GM23338 (cell line): Measurements from ENCODE around the gene NKRF. TPM values are rescaled to one million over a fixed set of nuclear protein-coding genes. Genes with fewer than 3 reads are reported as not detected.

Experiments used
- ATAC-seq: fragments of 200-7000 bp; cut with Tn5 transposase; 3 replicates; pipeline ENCODE4 v1.9.1; 2020
- DNase-seq: peaks from one replicate; pipeline ENCODE4 v3.0.0-alpha.2; 2015; ENCODE audit warnings: low spot score
- H2AFZ ChIP-seq: fragments of 200-600 bp; sonication (generic); 2 replicates; pipeline ENCODE4 v1.8.0; 2016; ENCODE audit warnings: antibody characterized with exemption, mild to moderate bottlenecking, moderate library complexity
- H3F3A ChIP-seq: fragments of 200-600 bp; sonication (generic); replicated peaks from 2 replicates; pipeline ENCODE4 v1.8.0; 2017; ENCODE audit warnings: antibody characterized with exemption, mixed run types, low read depth
- H3K27ac ChIP-seq: fragments of 200-600 bp; sonication (generic); 2 replicates; pipeline ENCODE4 v1.6.1; 2016; ENCODE audit warnings: low read depth
- H3K27me3 ChIP-seq: fragments of 200-600 bp; sonication (generic); 2 replicates; pipeline ENCODE4 v1.8.0; 2016; ENCODE audit warnings: mild to moderate bottlenecking, mixed run types, moderate library complexity; ENCODE audit not compliant: insufficient read depth
- H3K36me3 ChIP-seq: fragments of 200-600 bp; sonication (generic); 2 replicates; pipeline ENCODE4 v1.8.0; 2016; ENCODE audit warnings: mild to moderate bottlenecking; ENCODE audit not compliant: insufficient read depth
- H3K4me1 ChIP-seq: fragments of 200-600 bp; sonication (generic); 2 replicates; pipeline ENCODE4 v1.8.0; 2016; ENCODE audit warnings: mild to moderate bottlenecking, moderate library complexity; ENCODE audit not compliant: insufficient read depth
- H3K4me2 ChIP-seq: fragments of 200-600 bp; sonication (generic); 2 replicates; pipeline ENCODE4 v1.7.1; 2017; ENCODE audit warnings: mixed run types
- H3K4me3 ChIP-seq: fragments of 200-600 bp; sonication (generic); 2 replicates; pipeline ENCODE4 v1.6.1; 2016; ENCODE audit warnings: mixed run types
- H3K79me2 ChIP-seq: fragments of 200-600 bp; sonication (generic); replicated peaks from 2 replicates; pipeline ENCODE4 v1.8.0; 2017; ENCODE audit warnings: mild to moderate bottlenecking; ENCODE audit not compliant: insufficient read depth
- H3K9me2 ChIP-seq: fragments of 200-600 bp; sonication (generic); 2 replicates; pipeline ENCODE4 v1.8.0; 2017; ENCODE audit not compliant: insufficient read depth
- H4K20me1 ChIP-seq: fragments of 200-600 bp; sonication (generic); replicated peaks from 2 replicates; pipeline ENCODE4 v1.8.0; 2017; ENCODE audit warnings: mild to moderate bottlenecking; ENCODE audit not compliant: insufficient read depth
- H3K27ac Mint-ChIP-seq: 2 replicates; pipeline ENCODE4 v1.8.0; 2020; ENCODE audit warnings: inconsistent platforms, mild to moderate bottlenecking, moderate library complexity, mixed read lengths
- H3K27me3 Mint-ChIP-seq: 3 replicates; pipeline ENCODE4 v1.8.0; 2022; ENCODE audit warnings: low read depth, mild to moderate bottlenecking, moderate library complexity, mixed read lengths, inconsistent platforms; ENCODE audit not compliant: insufficient read depth, poor library complexity
- H3K36me3 Mint-ChIP-seq: 3 replicates; pipeline ENCODE4 v1.8.0; 2021; ENCODE audit warnings: low read depth, mild to moderate bottlenecking, inconsistent platforms, moderate library complexity, mixed read lengths
- H3K4me1 Mint-ChIP-seq: 3 replicates; pipeline ENCODE4 v1.8.0; 2020; ENCODE audit warnings: mild to moderate bottlenecking, inconsistent platforms, mixed read lengths
- H3K4me3 Mint-ChIP-seq: 3 replicates; pipeline ENCODE4 v1.8.0; 2021; ENCODE audit warnings: moderate library complexity, mild to moderate bottlenecking, inconsistent platforms, mixed read lengths
- H3K9me3 Mint-ChIP-seq: 3 replicates; pipeline ENCODE4 v1.8.0; 2020; ENCODE audit warnings: moderate library complexity, mild to moderate bottlenecking, inconsistent platforms, mixed read lengths
- CREB1 ChIP-seq: fragments of 250-450 bp; sonication (Bioruptor Pico); IDR thresholded peaks from 2 replicates; pipeline ENCODE4 v1.5.0; 2020; ENCODE audit warnings: low read depth, mild to moderate bottlenecking, moderate library complexity
- CTCF ChIP-seq, 2 experiments: fragments of 200-600 bp in 1 of 2; sonication (generic) in 1 of 2; conservative IDR thresholded peaks; 2 replicates each; pipeline versions ENCODE4 v1.5.1 to v1.6.1; 2016 to 2017; ENCODE audit warnings: antibody characterized with exemption in 2 of 2, low read depth in 2 of 2, mild to moderate bottlenecking in 2 of 2, moderate library complexity in 1 of 2
- ETS1 ChIP-seq: IDR thresholded peaks from 2 replicates; pipeline ENCODE4 v1.6.1; 2016; ENCODE audit warnings: antibody characterized with exemption
- EZH2 ChIP-seq: fragments of 200-600 bp; sonication (generic); IDR thresholded peaks from one replicate; pipeline ENCODE4 v1.8.0; 2017; ENCODE audit warnings: antibody characterized with exemption, mild to moderate bottlenecking, low read depth; ENCODE audit not compliant: unreplicated experiment
- EZH2phosphoT487 ChIP-seq: fragments of 200-600 bp; sonication (generic); IDR thresholded peaks from one replicate; pipeline ENCODE4 v1.8.1; 2018; ENCODE audit warnings: antibody characterized with exemption; ENCODE audit not compliant: unreplicated experiment
- JUNB ChIP-seq: IDR thresholded peaks from one replicate; pipeline ENCODE4 v1.6.1; 2016; ENCODE audit warnings: antibody characterized with exemption; ENCODE audit not compliant: unreplicated experiment
- NANOG ChIP-seq: IDR thresholded peaks from 2 replicates; pipeline ENCODE4 v1.6.1; 2016; ENCODE audit warnings: antibody characterized with exemption, borderline replicate concordance
- POLR2AphosphoS5 ChIP-seq: IDR thresholded peaks from 2 replicates; pipeline ENCODE4 v1.6.1; 2016; ENCODE audit warnings: antibody characterized with exemption, low read depth
- REST ChIP-seq: IDR thresholded peaks from one replicate; pipeline ENCODE4 v1.6.1; 2018; ENCODE audit warnings: antibody characterized with exemption; ENCODE audit not compliant: unreplicated experiment
- STAT1 ChIP-seq: IDR thresholded peaks from one replicate; pipeline ENCODE4 v1.6.1; 2016; ENCODE audit warnings: antibody characterized with exemption; ENCODE audit not compliant: unreplicated experiment
- ZNF114 ChIP-seq: fragments of 250-450 bp; sonication (Bioruptor Pico); IDR thresholded peaks from 2 replicates; pipeline ENCODE4 v1.5.0; 2020; ENCODE audit warnings: mild to moderate bottlenecking, moderate library complexity
- ZNF331 ChIP-seq: fragments of 250-450 bp; sonication (Bioruptor Pico); IDR thresholded peaks from 2 replicates; pipeline ENCODE4 v1.5.0; 2020; ENCODE audit warnings: low read depth, mild to moderate bottlenecking, moderate library complexity
- ZNF462 ChIP-seq: fragments of 250-450 bp; sonication (Bioruptor Pico); IDR thresholded peaks from 2 replicates; pipeline ENCODE4 v1.5.0; 2020; ENCODE audit warnings: mild to moderate bottlenecking, moderate library complexity
- polyA plus RNA-seq: library from polyadenylated mRNA; unstranded; fragments of >200 nt; fragmentation: Nextera tagmentation; extraction: Ambion mirVana; gene quantifications from 2 replicates; pipeline ENCODE4 v1.2.1, GENCODE V29; 2016
- total RNA-seq: library from RNA; depleted of rRNA; stranded (reverse); fragments of >200 nt; shearing (Covaris generic); gene quantifications from 2 replicates; pipeline ENCODE4 v1.2.3, GENCODE V29; 2014

Gene NKRF
- total and polyA plus RNA-seq, 2 experiments from 2014 or later: 6.8 to 11.6 TPM

GRCh38 chrX:119541188-119541587 is 65.0 kb downstream of the NKRF start:
- no peaks in the 10 kb centered on the region for H3K9me3 Mint-ChIP-seq
- Histone ChIP-seq H3K36me3 (no peaks in the 10 kb centered on the region), H3K4me2 (no peak overlapping the region), H3K79me2 (no peaks in the 10 kb centered on the region), H2AFZ (no peak overlapping the region), H4K20me1 (no peaks in the 10 kb centered on the region), H3K27ac (no peak overlapping the region), H3K9me2 (no peaks in the 10 kb centered on the region), H3K27me3 (no peaks in the 10 kb centered on the region), H3F3A (no peaks in the 10 kb centered on the region), H3K4me3 (no peak overlapping the region), H3K4me1 (no peaks in the 10 kb centered on the region)
- H3K27ac Mint-ChIP-seq: no peak overlapping the region
- no peaks in the 10 kb centered on the region for H3K4me1 Mint-ChIP-seq
- DNase-seq (peak; percentile 8), ATAC-seq (no peak)
- peaks cover 17% of the 10 kb centered on the region; the same call in 2 of the 3 replicates for H3K36me3 Mint-ChIP-seq
- no peak overlapping the region for H3K4me3 Mint-ChIP-seq
- no peaks in the 10 kb centered on the region for H3K27me3 Mint-ChIP-seq
- TF ChIP-seq CREB1 (CRISPR knock-in tag): no peak
- no peak for TF ChIP-seq EZH2phosphoT487
- TF ChIP-seq ZNF331: no peak
- no peak for TF ChIP-seq NANOG
- TF ChIP-seq ZNF114 (CRISPR knock-in tag): no peak
- no peak for TF ChIP-seq POLR2AphosphoS5
- TF ChIP-seq JUNB: no peak
- no peak for TF ChIP-seq ETS1
- no peak for TF ChIP-seq EZH2
- no peak for TF ChIP-seq STAT1
- no peak for TF ChIP-seq ZNF462
- no peak for TF ChIP-seq CTCF (conservative IDR thresholded peaks at IDR 0.05; ENCODE audit: low read depth in 2 of 2)
- TF ChIP-seq REST: no peak
